ENCODE data around the gene POU2F3.

Gene POU2F3

DNA sequence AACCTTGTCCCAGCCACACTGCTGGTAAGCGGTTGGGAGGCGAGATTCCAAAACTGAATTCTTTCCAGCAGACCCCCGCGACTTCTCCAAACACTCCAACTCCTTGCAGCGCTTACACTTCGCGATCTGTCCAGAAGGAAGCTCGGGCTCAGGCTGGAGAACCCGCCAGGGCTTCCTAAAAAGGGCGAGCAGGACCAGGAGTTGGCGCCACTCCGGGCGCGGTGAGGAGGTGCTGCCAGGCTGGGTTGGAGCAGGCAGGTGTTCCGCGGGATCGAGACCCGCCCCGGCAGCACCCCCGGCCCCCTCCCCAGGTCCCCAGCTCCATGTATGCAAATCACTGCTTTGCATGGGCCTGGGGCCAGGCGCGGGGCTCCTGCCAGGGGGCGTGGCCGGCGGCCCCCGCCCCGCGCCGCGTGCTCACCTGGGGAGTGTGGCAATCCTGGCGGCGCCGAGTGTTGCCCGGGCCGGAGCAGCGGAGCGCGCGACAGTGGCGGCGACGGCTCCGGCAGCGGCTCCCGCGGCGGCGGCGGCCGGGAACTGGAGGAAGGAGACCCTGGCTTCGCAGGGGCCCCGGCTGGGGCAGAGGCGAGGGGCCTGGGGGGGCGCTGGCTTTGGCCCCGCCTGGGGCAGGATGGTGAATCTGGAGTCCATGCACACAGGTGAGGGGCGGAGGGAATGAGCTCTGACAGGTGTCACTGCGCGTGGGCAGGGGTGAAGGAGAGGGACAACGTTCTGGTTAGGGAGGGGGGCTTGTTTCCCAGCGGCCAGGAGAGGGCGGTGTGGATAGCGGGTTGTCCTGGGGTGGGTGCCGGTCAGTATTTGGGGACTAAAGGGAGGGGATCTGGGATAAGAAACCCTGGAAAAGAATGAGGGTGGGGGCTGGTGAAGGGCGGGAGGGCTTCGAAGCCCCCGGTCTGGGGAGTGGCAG, at the start of gene POU2F3:
TSS of gene POU2F3 (plus strand) at position 428 of the 928 bp plus-strand sequence. CDS start at position 632, 204 bp downstream.
- H3K4me3 ChIP-seq (ENCODE audit: low read length), result no peak within 1 kb of the TSS

DNA sequence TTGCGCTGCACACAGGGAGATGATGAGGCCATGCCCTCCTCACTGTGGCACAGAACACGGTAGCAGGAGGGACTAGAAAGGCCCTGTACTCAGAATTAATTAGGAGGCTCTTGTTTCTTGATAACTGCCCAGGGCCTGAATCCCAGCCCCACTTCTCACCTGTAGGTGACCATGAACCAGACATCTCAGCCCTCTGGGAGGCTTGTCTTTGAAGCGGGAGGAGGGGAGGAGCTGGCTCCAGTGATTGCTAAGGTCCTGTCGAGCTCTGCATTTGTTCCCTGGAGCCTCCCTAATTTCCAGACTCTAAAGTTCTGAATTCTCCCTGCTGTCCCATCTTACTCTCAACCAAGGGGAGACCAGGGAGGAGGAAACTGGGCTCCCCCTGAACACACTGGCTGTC, 48.9 kb upstream of the POU2F3 start:
- no peak for TF ChIP-seq ZNF274 (IDR thresholded peaks at IDR 0.05; ENCODE audit: low read depth, low read length)
- no peak overlapping the region for H3K4me3 ChIP-seq (ENCODE audit: low read length)

More for the DNA sequence above, at the start of gene POU2F3:
- TF ChIP-seq ZNF274 (IDR thresholded peaks at IDR 0.05; ENCODE audit: low read depth, low read length), result no peak

DNA sequence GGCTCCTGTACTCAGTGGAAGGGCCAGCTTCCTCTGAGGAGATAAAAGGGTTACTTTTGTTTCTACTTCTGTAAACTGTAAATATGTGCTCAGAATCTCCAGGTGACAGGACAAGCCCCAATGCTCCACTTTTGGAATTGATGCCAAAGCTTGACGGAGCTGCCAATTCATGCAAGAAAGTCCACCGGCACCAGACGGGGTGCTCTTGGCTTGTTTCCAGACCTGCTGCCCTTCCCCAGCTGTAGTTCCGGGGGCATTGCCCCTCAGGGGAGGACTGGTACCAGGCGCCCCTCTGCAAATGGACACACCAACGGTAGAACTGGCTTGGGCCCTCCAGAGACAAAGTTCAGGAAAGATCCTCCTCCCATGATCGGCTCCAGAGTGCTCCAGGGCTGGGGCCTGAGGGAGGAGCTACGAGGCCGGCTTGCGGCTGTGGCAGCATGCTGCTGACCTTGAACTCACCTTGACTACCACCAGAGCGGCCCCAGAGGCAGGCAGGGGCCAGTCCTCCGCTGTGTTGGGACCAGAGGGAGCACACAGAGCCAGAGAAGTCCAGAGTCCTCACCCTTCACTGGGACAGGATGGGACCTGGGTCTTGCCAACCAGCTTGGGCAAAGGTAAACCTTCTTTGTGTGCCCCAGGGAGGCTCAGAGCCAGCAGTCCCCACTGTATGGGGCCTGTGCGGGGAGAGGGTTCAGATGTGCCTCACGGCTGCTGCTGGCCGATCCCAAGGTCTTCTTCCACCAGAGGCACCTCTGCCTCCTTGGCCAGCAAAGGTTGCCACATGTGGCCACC, 46.9 kb upstream of the POU2F3 start:
- TF ChIP-seq ZNF274 (IDR thresholded peaks at IDR 0.05; ENCODE audit: low read depth, low read length), result no peak
- no peak overlapping the region for H3K4me3 ChIP-seq (ENCODE audit: low read length)

- TF ChIP-seq ZNF274 (IDR thresholded peaks at IDR 0.05; ENCODE audit: low read depth, low read length), result no peak
- H3K4me3 ChIP-seq (ENCODE audit: low read length), result no peak overlapping the region
Observed at GRCh38 chr11:120194166-120194565, 45.8 kb upstream of the POU2F3 start.

DNA sequence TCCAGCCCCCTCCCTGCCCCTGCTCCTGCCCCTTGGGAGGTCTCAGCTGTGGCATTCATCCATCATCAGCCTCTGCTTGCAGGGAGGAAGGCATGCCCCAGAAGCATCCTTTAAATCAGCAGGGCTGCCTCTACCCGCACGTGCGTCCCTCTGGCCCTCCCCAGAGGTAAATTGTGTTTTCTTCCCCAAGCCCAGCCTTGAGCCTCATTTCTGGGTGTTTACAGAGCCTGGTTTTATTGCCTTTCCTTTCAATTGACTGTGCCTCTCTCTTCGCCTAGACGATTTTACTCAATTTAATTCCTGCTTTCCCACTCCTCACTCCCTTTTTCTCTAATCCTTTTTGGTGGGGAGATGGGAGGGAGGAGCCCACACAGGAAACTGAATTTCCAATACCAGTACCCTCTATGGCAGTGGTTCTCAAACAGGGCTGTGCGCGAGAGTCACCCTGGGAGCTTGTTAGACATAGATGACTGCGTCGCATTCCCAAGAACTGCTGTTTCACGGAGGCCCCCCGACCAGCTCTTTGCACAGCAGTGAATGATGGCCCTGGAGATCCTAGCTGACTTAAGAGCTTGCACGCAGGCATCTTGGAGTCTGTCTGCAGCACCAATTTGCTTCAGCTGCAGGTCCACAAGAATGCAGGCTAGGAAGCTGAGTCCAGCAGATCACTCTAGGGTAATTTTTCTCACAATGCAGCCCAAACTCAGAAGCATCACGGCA, 44.2 kb upstream of the POU2F3 start:
- H3K4me3 ChIP-seq (ENCODE audit: low read length), result no peak overlapping the region
- no peak for TF ChIP-seq ZNF274 (IDR thresholded peaks at IDR 0.05; ENCODE audit: low read depth, low read length)

DNA sequence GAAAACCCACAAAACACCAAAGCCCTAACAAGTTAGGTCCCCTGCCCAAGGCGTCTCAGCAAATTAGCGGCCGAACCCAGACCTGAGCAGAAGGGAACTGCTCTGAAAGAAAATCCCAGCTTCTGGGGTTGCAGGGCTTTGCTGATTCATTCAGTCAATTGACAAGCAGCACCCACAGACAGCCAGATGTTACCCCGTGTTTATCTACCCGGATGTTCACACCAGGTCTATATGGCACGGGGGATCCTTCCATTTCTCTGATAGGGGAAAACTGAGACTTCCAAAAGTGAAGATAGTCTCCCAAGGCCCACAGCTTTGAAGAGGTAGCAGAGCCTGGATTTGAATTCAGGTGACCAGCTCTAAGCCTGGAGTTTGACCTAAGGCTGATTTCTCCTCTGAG, 43.1 kb upstream of the POU2F3 start:
- no peak overlapping the region for H3K4me3 ChIP-seq (ENCODE audit: low read length)
- no peak for TF ChIP-seq ZNF274 (IDR thresholded peaks at IDR 0.05; ENCODE audit: low read depth, low read length)

DNA sequence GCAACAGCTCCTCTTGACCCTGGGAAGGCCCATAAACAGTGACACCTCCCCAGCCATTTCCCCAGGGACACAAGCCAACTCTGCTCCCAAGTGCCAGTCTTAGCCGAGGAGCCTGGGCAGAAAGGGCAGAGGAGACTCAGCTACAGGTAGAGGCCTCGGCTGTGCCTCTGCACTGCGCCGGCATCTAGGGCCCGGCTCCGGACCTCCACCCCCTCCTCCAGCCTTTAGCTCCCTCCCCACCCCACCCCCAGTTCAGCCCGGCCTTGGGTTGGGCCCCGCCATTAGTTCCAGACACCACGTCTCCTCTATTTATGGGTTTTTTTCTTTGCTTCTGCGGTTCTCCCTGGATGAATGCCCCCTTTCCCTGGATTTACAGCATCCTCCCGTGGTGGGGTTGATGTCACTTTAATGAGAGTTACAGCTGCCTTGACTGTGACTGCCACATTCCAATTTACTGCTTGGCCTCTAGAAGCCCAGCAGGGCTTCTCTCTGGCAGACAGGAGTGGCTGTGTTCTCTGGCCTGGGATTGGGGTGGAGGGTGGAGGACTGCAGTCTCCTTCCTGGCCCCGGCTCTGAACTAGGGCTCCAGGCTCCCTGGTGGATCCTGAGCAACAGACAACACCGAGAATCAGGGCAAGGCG, 42.6 kb upstream of the POU2F3 start:
- TF ChIP-seq ZNF274 (IDR thresholded peaks at IDR 0.05; ENCODE audit: low read depth, low read length), result no peak
- no peak overlapping the region for H3K4me3 ChIP-seq (ENCODE audit: low read length)

DNA sequence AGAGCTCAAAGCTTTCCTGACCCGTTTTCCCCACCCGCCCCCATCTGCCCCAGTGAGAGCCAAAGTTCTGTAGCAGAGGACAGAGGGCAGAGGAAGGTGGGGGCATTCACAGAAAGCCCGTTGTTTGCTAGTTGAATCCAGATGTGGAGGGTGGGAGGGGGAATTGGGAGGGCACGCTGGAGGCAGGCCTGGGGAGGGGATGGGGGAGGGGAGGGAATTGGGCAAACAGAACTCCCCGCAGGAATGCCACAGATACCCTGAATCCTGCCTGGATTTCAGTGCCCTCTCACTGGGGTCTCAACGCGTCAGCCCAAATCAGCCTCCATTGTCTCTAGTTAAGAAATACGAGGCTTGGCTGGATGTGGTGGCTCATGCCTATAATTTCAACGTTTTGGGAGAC, 42.0 kb upstream of the POU2F3 start:
- H3K4me3 ChIP-seq (ENCODE audit: low read length), result no peak overlapping the region
- TF ChIP-seq ZNF274 (IDR thresholded peaks at IDR 0.05; ENCODE audit: low read depth, low read length), result no peak

DNA sequence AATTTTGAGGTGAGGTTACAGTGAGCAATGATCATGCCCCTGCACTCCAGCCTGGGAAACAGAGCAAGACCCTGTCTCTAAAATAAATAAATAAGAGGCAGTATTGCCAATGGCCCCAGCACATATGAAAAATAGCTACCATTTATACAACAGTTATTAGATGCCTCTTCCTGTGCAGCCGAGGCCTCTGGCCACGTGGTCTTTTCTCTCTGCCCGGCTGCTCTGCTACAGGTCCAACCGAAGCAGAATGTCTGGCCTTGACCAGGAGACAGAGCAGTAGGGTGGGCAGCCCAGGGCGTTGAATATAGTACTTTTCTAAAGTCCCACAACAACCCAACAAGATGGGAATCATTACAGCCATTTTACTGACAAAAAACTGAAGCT, 41.5 kb upstream of the POU2F3 start:
- no peak for TF ChIP-seq ZNF274 (IDR thresholded peaks at IDR 0.05; ENCODE audit: low read depth, low read length)
- no peak overlapping the region for H3K4me3 ChIP-seq (ENCODE audit: low read length)

- H3K4me3 ChIP-seq (ENCODE audit: low read length), result no peak overlapping the region
- no peak for TF ChIP-seq ZNF274 (IDR thresholded peaks at IDR 0.05; ENCODE audit: low read depth, low read length)
Observed at GRCh38 chr11:120198787-120199469, 41.0 kb upstream of the POU2F3 start.

DNA sequence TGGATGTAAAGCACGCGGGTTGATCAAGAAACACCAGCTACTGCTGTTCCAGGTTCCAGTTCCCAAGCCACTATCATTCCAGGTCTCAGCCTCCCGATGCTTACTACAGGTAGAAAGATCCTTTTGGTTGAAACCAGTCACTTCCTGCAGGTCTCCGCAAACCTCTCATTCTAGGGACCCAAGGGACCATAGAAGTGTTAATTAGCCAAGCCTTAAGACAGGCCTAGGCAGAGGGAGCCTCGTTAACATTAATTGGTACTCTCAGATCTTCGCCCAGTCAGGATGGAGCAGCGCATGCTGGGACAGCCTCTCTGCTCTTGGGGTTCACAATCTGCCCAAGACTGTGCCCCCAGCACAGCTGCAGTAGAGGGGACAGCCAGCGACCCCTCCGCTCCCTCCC, 40.3 kb upstream of the POU2F3 start:
- no peak overlapping the region for H3K4me3 ChIP-seq (ENCODE audit: low read length)
- TF ChIP-seq ZNF274 (IDR thresholded peaks at IDR 0.05; ENCODE audit: low read depth, low read length), result no peak

DNA sequence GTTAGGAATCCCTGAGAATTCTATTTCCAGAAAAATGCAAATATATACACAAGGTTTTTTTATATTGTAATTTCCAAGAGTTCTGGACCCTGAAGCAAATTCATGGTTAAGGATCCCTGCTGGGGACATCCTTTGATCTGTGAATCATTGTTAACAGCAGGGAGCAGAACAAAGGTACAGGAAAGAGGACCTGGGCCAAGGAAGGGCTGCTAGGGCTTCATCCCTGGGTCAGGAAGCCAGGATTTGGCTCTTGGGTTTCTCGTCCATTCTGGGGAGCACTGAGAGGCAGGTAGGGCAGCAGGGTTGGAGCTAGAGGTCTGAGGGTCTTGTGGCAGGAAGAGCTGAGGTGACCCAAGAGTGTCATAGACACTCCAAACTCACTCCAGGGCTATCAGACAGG, 39.3 kb upstream of the POU2F3 start:
- TF ChIP-seq ZNF274 (IDR thresholded peaks at IDR 0.05; ENCODE audit: low read depth, low read length), result no peak
- no peak overlapping the region for H3K4me3 ChIP-seq (ENCODE audit: low read length)

- TF ChIP-seq ZNF274 (IDR thresholded peaks at IDR 0.05; ENCODE audit: low read depth, low read length), result no peak
- H3K4me3 ChIP-seq (ENCODE audit: low read length), result no peak overlapping the region
Observed at GRCh38 chr11:120201653-120202052, 38.3 kb upstream of the POU2F3 start.
